Fibroblast of pulmonary artery (primary cell): Measurements from ENCODE around the gene KPNA1.
"Not testable (repeated sequence)": the region's sequence is repeated elsewhere in the genome, so short reads cannot be mapped to it uniquely, and the experiment has no call there.

Experiments
- DNase-seq: peaks from one replicate; pipeline ENCODE4 v3.0.0-alpha.2; 2010; ENCODE audit warnings: low read depth
- H3K4me3 ChIP-seq: replicated peaks from 2 replicates; pipeline ENCODE4 v1.5.1; 2011; ENCODE audit warnings: low read depth, mild to moderate bottlenecking, control low read depth, low read length, moderate library complexity
- TF ChIP-seq, protein P1 (sequence below): IDR thresholded peaks from 2 replicates; pipeline ENCODE4 v1.5.1; 2011; ENCODE audit warnings: mild to moderate bottlenecking, control low read depth, low read length, inconsistent platforms; ENCODE audit errors: missing control alignments

The KPNA1 gene

DNA sequence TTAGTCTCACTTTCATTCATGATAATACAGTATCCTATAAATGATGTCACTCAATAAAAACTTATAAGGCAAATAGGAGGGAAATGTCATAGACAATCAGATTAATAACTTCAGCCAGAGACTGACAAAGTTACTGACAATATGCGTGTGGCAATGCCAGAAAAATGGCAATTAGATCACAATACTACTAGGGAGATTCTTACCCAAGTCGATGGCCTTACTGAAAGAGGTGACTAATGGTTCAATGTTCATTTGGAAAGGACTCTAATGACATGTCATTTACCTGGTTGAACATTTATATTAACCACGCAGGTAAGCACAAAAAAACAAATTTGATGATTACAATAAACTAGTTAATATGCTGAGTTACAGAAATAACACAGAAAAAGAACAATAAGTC is 52.9 kb downstream of the KPNA1 start:
- DNase-seq = no peak
- H3K4me3 ChIP-seq = no peak overlapping the region
- TF ChIP-seq, protein P1, sequence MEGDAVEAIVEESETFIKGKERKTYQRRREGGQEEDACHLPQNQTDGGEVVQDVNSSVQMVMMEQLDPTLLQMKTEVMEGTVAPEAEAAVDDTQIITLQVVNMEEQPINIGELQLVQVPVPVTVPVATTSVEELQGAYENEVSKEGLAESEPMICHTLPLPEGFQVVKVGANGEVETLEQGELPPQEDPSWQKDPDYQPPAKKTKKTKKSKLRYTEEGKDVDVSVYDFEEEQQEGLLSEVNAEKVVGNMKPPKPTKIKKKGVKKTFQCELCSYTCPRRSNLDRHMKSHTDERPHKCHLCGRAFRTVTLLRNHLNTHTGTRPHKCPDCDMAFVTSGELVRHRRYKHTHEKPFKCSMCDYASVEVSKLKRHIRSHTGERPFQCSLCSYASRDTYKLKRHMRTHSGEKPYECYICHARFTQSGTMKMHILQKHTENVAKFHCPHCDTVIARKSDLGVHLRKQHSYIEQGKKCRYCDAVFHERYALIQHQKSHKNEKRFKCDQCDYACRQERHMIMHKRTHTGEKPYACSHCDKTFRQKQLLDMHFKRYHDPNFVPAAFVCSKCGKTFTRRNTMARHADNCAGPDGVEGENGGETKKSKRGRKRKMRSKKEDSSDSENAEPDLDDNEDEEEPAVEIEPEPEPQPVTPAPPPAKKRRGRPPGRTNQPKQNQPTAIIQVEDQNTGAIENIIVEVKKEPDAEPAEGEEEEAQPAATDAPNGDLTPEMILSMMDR = no peak

DNA sequence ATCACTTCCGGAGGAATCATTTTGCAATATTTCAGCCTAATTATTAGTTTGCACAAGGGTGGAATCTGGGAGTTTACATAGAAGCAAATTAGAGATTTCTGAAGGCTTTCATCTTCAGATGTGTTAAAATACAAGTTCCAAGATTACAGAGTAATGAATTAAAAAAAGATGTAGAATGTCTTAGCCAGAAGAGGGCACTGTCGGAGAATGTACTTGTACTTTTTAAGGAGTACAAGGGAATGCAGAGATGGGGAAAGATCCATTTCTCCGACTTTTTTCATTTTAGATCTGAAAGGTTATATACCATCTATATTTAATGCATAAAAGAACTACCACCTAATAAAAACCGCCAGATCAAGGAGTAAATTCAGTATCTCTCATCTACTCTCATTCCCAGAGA is 55.7 kb downstream of the KPNA1 start:
- TF ChIP-seq, protein P1 = peak; percentile 51
- peak; percentile 77 for DNase-seq
- no peak overlapping the region for H3K4me3 ChIP-seq

DNA sequence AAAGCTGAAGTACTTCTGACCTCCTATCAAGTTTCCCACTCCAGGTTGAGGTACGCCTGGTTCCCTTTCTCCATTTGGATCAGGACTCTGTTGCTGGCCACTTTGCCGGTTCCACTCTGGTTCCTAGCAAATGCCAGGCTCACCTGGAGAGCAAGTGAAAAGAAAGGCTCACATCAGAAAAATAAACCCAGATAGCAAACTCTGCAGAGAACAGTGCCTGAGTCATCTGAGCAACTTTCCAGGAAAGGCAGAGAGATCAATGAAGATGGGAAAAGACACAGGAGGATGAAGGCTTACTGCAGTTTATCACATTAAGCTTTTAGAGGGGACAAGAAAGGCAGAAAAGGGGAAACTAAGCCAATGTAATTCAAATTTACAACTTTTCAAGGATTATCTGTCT is 57.0 kb downstream of the KPNA1 start:
- TF ChIP-seq, protein P1 = no peak
- no peak overlapping the region for H3K4me3 ChIP-seq
- DNase-seq = no peak

DNA sequence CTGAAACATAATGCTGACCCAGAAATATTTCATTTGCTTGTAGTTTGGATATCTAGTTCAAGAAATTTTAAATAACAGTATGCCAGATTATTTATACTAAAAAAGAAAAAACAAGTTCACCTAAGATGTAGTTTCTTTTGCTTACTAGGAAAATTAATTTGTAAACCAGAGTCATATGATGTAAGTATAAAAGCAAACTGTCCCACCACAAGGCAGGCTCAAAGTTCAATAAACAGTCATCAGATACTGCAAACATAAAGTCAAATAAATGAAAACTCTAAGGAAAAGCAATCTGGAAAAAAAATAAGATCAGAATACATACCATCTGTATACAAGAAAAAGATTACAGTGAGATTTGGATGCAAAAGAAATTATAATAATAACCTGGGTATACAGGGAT is 58.7 kb downstream of the KPNA1 start:
- no peak for DNase-seq
- no peak overlapping the region for H3K4me3 ChIP-seq
- TF ChIP-seq, protein P1 = no peak

- no peak overlapping the region for H3K4me3 ChIP-seq
- no peak for DNase-seq
- TF ChIP-seq, protein P1 = no peak
Observed at GRCh38 chr3:122451371-122451770, 63.4 kb downstream of the KPNA1 start.

GRCh38 chr3:122448218-122448617 is 66.5 kb downstream of the KPNA1 start:
- DNase-seq, H3K4me3 ChIP-seq: not testable (repeated sequence)

DNA sequence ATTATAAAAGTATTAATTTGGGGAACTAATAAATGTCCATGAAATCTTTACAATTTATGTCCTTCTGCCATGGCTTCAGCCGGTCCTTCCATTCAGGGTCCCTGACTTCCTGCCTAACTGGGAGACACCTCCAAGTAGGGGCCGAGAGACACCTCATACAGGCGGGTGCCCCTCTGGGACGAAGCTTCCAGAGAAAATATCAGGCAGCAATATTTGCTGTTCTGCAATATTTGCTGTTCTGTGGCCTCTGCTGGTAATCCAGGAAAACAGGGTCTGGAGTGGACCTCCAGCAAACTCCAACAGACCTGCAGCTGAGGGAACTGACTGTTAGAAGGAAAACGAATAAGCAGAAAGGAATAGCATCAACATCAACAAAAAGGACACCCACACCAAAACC is 70.2 kb downstream of the KPNA1 start:
- H3K4me3 ChIP-seq, DNase-seq: not testable (repeated sequence)

DNA sequence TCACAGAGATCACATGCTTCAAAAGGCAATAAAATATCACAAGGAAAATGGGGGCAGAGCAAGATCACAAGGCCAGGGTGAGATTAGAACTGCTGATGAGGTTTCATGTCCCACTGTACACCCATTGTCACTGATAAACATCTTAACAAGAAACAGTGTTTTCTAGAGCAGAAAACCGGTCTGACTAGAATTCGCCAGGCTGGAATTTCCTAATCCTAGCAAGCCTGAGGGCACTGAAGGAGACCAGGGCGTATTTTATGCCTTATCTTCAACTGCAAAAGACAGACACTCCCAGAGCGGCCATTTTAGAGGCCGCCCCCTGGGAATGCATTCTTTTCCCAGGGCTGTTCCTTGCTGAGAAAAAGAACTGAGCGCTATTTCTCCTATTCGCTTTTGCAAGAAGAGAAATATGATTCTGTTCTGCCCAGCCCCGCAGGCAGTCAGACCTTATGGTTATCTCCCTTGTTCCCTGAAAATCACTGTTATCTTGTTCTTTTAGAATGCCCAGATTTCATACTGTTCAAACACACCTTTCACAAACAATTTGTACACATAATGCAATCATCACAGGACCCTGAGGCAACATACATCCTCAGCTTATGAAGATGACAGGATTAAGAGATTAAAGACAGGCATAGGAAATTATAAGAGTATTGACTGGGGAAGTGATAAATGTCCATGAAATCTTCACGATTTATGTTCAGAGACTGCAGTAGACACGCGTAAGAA is 70.8 kb downstream of the KPNA1 start:
- DNase-seq = not testable (repeated sequence)

More for the DNA sequence above, 70.8 kb downstream of the KPNA1 start:
- H3K4me3 ChIP-seq = not testable (repeated sequence)
